Measurements from ENCODE around the gene DEFB125.
"Not testable (repeated sequence)": the region's sequence is repeated elsewhere in the genome, so short reads cannot be mapped to it uniquely, and the experiment has no call there.

Gene DEFB125

GRCh38 chr20:87401-87800 is at the start of gene DEFB125:
TSS of gene DEFB125 (plus strand) at chr20:87672. CDS start at chr20:87710, 38 bp downstream.
- no peak for DNase-seq

GRCh38 chr20:60035-60918 is 27.2 kb upstream of the DEFB125 start:
- no peak for DNase-seq

- DNase-seq = no peak
These were observed 26.2 kb upstream of the DEFB125 start for GRCh38 chr20:61230-61629.

- DNase-seq = no peak
These were observed 25.7 kb upstream of the DEFB125 start for GRCh38 chr20:61757-62156.

GRCh38 chr20:62487-62886 is 25.0 kb upstream of the DEFB125 start:
- DNase-seq = no peak

GRCh38 chr20:64026-64603 is 23.4 kb upstream of the DEFB125 start:
- no peak for DNase-seq

GRCh38 chr20:64766-65322 is 22.6 kb upstream of the DEFB125 start:
- no peak for DNase-seq

- DNase-seq = no peak
These were observed 10.2 kb upstream of the DEFB125 start for GRCh38 chr20:77231-77630.

- no peak for DNase-seq
These were observed 9.1 kb upstream of the DEFB125 start for GRCh38 chr20:78338-78737.

- no peak for DNase-seq
These were observed 7.9 kb upstream of the DEFB125 start for GRCh38 chr20:79565-79964.

GRCh38 chr20:90651-91050 is 3.2 kb downstream of the DEFB125 start:
- DNase-seq = peak; percentile 6

- DNase-seq = no peak
These were observed 6.2 kb downstream of the DEFB125 start for GRCh38 chr20:93641-94040.

- no peak for DNase-seq
These were observed 7.7 kb downstream of the DEFB125 start for GRCh38 chr20:95215-95614.

GRCh38 chr20:97691-98090 is 10.2 kb downstream of the DEFB125 start:
- DNase-seq = not testable (repeated sequence)

GRCh38 chr20:101975-102374 is 14.5 kb downstream of the DEFB125 start:
- DNase-seq = no peak

GRCh38 chr20:103456-103855 is 16.0 kb downstream of the DEFB125 start:
- DNase-seq = no peak

- DNase-seq = no peak
These were observed 24.9 kb downstream of the DEFB125 start for GRCh38 chr20:112396-112795.

GRCh38 chr20:117518-117917 is 30.0 kb downstream of the DEFB125 start:
- no peak for DNase-seq

- not testable (repeated sequence) for DNase-seq
These were observed 42.4 kb downstream of the DEFB125 start for GRCh38 chr20:129786-130323.

- peak; percentile 15 for DNase-seq
These were observed 50.4 kb downstream of the DEFB125 start for GRCh38 chr20:137668-138490.

GRCh38 chr20:142290-142689 is 54.8 kb downstream of the DEFB125 start, which contains the start of gene DEFB126:
TSS of gene DEFB126 (plus strand) at chr20:142590. CDS start at chr20:142629, 39 bp downstream.
- DNase-seq = no peak

- DNase-seq = no peak
These were observed 58.4 kb downstream of the DEFB125 start for GRCh38 chr20:145877-146276.
